ENCODE measurements around the gene PGAP2.

Gene PGAP2

GRCh38 chr11:3834349-3834663 is 25.9 kb downstream of the PGAP2 start:
- no peak for DNase-seq

- DNase-seq: peak; percentile 62
Observed at GRCh38 chr11:3834664-3835461, 26.5 kb downstream of the PGAP2 start.

- DNase-seq: peak; percentile 34
Observed at GRCh38 chr11:3835751-3836150, 27.4 kb downstream of the PGAP2 start.

- DNase-seq: peak; percentile 45
Observed at GRCh38 chr11:3836903-3837302, 28.5 kb downstream of the PGAP2 start.

- DNase-seq: peak; percentile 76
Observed at GRCh38 chr11:3837793-3838192, 29.4 kb downstream of the PGAP2 start.

- DNase-seq: no peak
Observed at GRCh38 chr11:3838504-3838903, 30.1 kb downstream of the PGAP2 start.

GRCh38 chr11:3840004-3840869 is 31.9 kb downstream of the PGAP2 start:
- DNase-seq: no peak

- no peak for DNase-seq
Observed at GRCh38 chr11:3840870-3841425, 32.6 kb downstream of the PGAP2 start, which contains the start of gene RHOG. Gene RHOG, minus strand, starts transcription at chr11:3840959. Its CDS starts 12,821 bp downstream, at chr11:3828138.

- DNase-seq: peak; percentile 56
Observed at GRCh38 chr11:3841426-3842350, 33.3 kb downstream of the PGAP2 start.

- DNase-seq: no peak
Observed at GRCh38 chr11:3843326-3843725, 35.0 kb downstream of the PGAP2 start.

GRCh38 chr11:3845246-3845645 is 36.9 kb downstream of the PGAP2 start:
- DNase-seq: no peak

GRCh38 chr11:3845670-3846069 is 37.3 kb downstream of the PGAP2 start:
- DNase-seq: no peak

GRCh38 chr11:3849297-3849874 is 41.0 kb downstream of the PGAP2 start:
- DNase-seq: no peak

GRCh38 chr11:3853545-3853842 is 45.1 kb downstream of the PGAP2 start:
- DNase-seq: no peak

- DNase-seq: peak; percentile 34
Observed at GRCh38 chr11:3853899-3854659, 45.7 kb downstream of the PGAP2 start.

- DNase-seq: no peak
Observed at GRCh38 chr11:3854660-3854976, 46.3 kb downstream of the PGAP2 start.

- peak; percentile 46 for DNase-seq
Observed at GRCh38 chr11:3854977-3855807, 46.8 kb downstream of the PGAP2 start, which contains the start of gene STIM1. Gene STIM1, plus strand, starts transcription at chr11:3855664. Its CDS starts 607 bp downstream, at chr11:3856271.

GRCh38 chr11:3855808-3856491 is 47.6 kb downstream of the PGAP2 start:
- peak; percentile 24 for DNase-seq

- DNase-seq: no peak
Observed at GRCh38 chr11:3856856-3857553, 48.6 kb downstream of the PGAP2 start.

Data from GF-D8 (cell line).